Endothelial cell of umbilical vein (primary cell): ENCODE data around the gene DSCAML1.

Source experiments
- GATA2 ChIP-seq: IDR thresholded peaks from 2 replicates; pipeline ENCODE4 v1.7.0; 2011; ENCODE audit warnings: low read depth, mild to moderate bottlenecking, moderate library complexity, mixed read lengths, low read length; ENCODE audit not compliant: insufficient read length, insufficient read depth
- MYC ChIP-seq: IDR thresholded peaks from one replicate; pipeline ENCODE4 v1.6.1; 2011; ENCODE audit warnings: mild to moderate bottlenecking, low read depth, low read length
- POLR2A ChIP-seq: IDR thresholded peaks from 2 replicates; pipeline ENCODE4 v1.6.1; 2012; ENCODE audit warnings: low read depth, mild to moderate bottlenecking, control low read depth, low read length
- POLR2AphosphoS5 ChIP-seq: IDR thresholded peaks from 2 replicates; pipeline ENCODE4 v1.6.1; 2012; ENCODE audit warnings: low read depth, mild to moderate bottlenecking, control low read depth, low read length, moderate library complexity; ENCODE audit not compliant: insufficient read depth
- TF ChIP-seq, protein P1 (sequence below), 2 donors: IDR thresholded peaks; 1 replicate in 1 of 2; 2 replicates in 1 of 2; pipeline ENCODE4 v1.5.1; 2011; ENCODE audit warnings: low read length in 2 of 2, mild to moderate bottlenecking in 2 of 2, moderate library complexity in 2 of 2, control low read depth in 1 of 2, inconsistent platforms in 1 of 2, low read depth in 1 of 2; ENCODE audit not compliant: insufficient read depth in 1 of 2; ENCODE audit errors: extremely low read depth in 1 of 2
- TF ChIP-seq, protein P2 (sequence below): IDR thresholded peaks from 2 replicates; pipeline ENCODE4 v1.6.1; 2011; ENCODE audit not compliant: insufficient read depth, insufficient read length

DNA sequence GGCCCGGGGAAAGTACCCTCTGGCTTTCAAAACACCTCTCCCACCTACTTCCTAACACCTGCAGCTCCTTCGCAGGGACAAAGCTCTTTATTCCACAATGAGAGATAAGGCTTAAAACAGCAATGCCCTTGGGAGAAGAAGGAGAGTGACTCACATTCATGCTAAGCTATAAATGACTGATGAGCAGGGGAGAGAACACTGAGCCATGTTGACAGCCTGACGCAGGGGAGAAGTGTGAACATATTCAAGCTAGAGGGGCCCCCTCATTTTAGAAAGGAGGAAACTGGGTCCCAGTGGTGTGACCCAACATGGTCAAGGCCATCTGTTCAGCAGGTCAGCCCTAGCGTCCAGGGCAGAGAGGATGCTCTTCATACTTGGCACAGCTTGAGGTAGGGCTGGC, 171.8 kb downstream of the DSCAML1 start:
- TF ChIP-seq, protein P1, sequence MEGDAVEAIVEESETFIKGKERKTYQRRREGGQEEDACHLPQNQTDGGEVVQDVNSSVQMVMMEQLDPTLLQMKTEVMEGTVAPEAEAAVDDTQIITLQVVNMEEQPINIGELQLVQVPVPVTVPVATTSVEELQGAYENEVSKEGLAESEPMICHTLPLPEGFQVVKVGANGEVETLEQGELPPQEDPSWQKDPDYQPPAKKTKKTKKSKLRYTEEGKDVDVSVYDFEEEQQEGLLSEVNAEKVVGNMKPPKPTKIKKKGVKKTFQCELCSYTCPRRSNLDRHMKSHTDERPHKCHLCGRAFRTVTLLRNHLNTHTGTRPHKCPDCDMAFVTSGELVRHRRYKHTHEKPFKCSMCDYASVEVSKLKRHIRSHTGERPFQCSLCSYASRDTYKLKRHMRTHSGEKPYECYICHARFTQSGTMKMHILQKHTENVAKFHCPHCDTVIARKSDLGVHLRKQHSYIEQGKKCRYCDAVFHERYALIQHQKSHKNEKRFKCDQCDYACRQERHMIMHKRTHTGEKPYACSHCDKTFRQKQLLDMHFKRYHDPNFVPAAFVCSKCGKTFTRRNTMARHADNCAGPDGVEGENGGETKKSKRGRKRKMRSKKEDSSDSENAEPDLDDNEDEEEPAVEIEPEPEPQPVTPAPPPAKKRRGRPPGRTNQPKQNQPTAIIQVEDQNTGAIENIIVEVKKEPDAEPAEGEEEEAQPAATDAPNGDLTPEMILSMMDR (IDR thresholded peaks at IDR 0.05; ENCODE audit: extremely low read depth in 1 of 2, insufficient read depth in 1 of 2, low read depth in 1 of 2, low read length in 2 of 2) = no peak
- no peak for TF ChIP-seq POLR2AphosphoS5
- TF ChIP-seq MYC = no peak
- TF ChIP-seq POLR2A = no peak
- TF ChIP-seq GATA2 = no peak
- TF ChIP-seq, protein P2, sequence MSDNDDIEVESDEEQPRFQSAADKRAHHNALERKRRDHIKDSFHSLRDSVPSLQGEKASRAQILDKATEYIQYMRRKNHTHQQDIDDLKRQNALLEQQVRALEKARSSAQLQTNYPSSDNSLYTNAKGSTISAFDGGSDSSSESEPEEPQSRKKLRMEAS = no peak
